Left ventricle myocardium superior (tissue), 1 donor: ENCODE data around the gene SLC24A1. TPM values are rescaled to one million over a fixed set of nuclear protein-coding genes. Genes with fewer than 3 reads are reported as not detected.

Experiments used
- total RNA-seq: library from RNA; stranded (reverse); fragmentation: NEBNext Ultra II Directional; extraction: Animal tissue kit (Norgen Biotek cat#: 25700); gene quantifications from one replicate; pipeline ENCODE4 v1.2.1, GENCODE V29; 2021
- donor health status: DM: no; HTN: yes; CAD: no; lungs with severe emphysema.

The SLC24A1 gene
- total RNA-seq, 1 donor from 2014 or later, result 1.7 TPM

Other genes starting within 250 kb of the SLC24A1 start
- 0.10 TPM for gene IGDCC3, start 243.9 kb upstream of the SLC24A1 start, total RNA-seq
- 2.4 TPM for gene IGDCC4, start 199.0 kb upstream of the SLC24A1 start, total RNA-seq
- gene DPP8, start 104.2 kb upstream of the SLC24A1 start, total RNA-seq, result 36.5 TPM
- gene HACD3, start 91.5 kb upstream of the SLC24A1 start, total RNA-seq, result 10.9 TPM
- gene INTS14, start 10.8 kb upstream of the SLC24A1 start, total RNA-seq, result 10.3 TPM
- 14.0 TPM for gene DENND4A, start 170.4 kb downstream of the SLC24A1 start, total RNA-seq
- gene RAB11A, start 247.6 kb downstream of the SLC24A1 start, total RNA-seq, result 137 TPM